GM13976 (cell line): ENCODE measurements around the gene ZNF792.

Experiments
- DNase-seq: peaks from one replicate; pipeline ENCODE4 v3.0.0; 2012; ENCODE audit warnings: low spot score
- CTCF ChIP-seq: IDR thresholded peaks from 2 replicates; pipeline ENCODE4 v1.5.1; 2012; ENCODE audit warnings: borderline replicate concordance, mild to moderate bottlenecking; ENCODE audit not compliant: insufficient read depth; ENCODE audit errors: extremely low read depth, missing control alignments, control extremely low read depth
- in situ Hi-C: fragments of 300-500 bp; cut with MboI; formaldehyde crosslinking; loops from one replicate; pipeline ENCODE4 v1.12.0; 2022; ENCODE audit warnings: low sequenced_read_pairs, mixed read lengths, inconsistent platforms; ENCODE audit not compliant: unreplicated experiment

ZNF792 gene

GRCh38 chr19:34989298-34989697, 25.3 kb upstream of the ZNF792 start:
- TF ChIP-seq CTCF: no peak
- no peak for DNase-seq
- in situ Hi-C loops: no loop called here

DNA sequence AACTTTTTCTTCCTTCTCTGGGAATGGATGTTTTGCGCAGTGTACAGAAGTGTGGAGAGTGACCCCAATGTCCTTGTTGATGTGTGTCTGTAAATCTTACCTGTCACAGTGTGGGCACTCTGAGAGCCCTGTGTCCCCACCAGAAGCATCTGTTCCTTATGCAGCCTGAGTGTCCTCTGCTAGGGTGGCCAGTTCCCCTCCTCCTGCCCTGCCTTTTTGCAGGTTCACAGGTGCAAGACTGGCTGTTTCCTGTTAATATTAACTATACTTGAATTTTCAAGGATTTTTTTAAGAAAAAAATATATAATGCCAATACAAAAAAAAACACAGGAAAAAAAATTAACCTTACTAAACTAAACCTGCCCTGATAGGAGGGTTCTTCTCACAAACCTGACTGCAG, 24.1 kb upstream of the ZNF792 start:
- TF ChIP-seq CTCF: no peak
- in situ Hi-C loops: no loop called here
- no peak for DNase-seq

GRCh38 chr19:34985249-34986022, 21.4 kb upstream of the ZNF792 start:
- no peak for TF ChIP-seq CTCF
- DNase-seq: no peak
- in situ Hi-C loops: no loop called here

DNA sequence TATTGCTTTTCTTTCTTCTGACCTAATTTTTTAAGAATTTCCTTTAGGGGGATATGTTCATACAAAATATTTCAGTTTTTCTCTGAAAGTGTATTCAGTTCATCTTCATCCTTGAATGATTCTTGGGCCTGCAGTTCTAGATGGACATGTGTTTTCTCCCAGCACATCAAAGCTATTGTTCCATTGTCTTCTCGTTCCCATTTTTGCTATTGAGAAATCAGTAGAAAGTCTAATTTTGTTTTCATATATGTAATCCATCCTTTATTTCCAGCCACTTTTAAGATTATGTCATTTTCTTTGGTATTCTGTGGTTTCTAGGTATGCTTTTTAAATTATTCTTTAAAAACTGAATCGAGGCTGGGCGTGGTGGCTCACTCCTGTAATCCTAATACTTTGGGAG, 20.3 kb upstream of the ZNF792 start:
- no peak for DNase-seq
- in situ Hi-C loops: no loop called here
- TF ChIP-seq CTCF: no peak

DNA sequence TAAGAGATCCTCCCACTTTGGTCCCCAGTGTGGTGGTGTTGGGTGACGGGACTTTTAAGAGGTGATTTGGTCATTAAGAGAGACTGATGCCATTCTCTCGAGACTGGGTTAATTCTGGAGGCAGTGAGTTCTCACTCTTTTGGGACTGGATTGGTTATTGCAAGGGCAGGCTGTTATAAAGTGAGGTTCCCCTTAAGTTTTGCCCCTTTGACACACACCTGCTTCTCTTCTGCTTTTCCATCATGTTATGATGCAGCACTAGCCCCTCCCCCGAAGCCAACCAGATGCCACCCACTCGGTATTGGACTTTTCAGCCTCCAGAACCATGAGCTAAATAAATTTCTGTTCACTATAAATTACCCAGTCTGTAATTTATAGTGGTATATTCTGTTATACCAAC, 19.8 kb upstream of the ZNF792 start:
- in situ Hi-C loops: no loop called here
- DNase-seq: no peak
- TF ChIP-seq CTCF: no peak

- TF ChIP-seq CTCF: no peak
- no peak for DNase-seq
- in situ Hi-C loops: no loop called here
Observed at GRCh38 chr19:34982275-34982674, 18.2 kb upstream of the ZNF792 start.
